Activated T-cell treated with anti-CD3 and anti-CD28 coated beads, Interleukin-2, amount 50 U/mL, for 4 hours (primary cell): ENCODE results near the gene SLC10A1. TPM values are rescaled to one million over a fixed set of nuclear protein-coding genes. Genes with fewer than 3 reads are reported as not detected.
"Not testable (repeated sequence)": the region's sequence is repeated elsewhere in the genome, so short reads cannot be mapped to it uniquely, and the experiment has no call there.

ENCODE experiments used
- ATAC-seq, 2 donors: fragments of 200-7000 bp; cut with Tn5 transposase; one replicate each; pipeline ENCODE4 v1.10.0; 2021
- DNase-seq: peaks from one replicate; pipeline ENCODE4 v3.0.0-alpha.2; 2020
- H3K27me3 Mint-ChIP-seq: one replicate; pipeline ENCODE4 v1.8.0; 2021; ENCODE audit warnings: low read depth, mixed read lengths
- H3K36me3 Mint-ChIP-seq: one replicate; pipeline ENCODE4 v1.8.0; 2022; ENCODE audit warnings: mixed read lengths; ENCODE audit not compliant: insufficient read depth
- H3K4me1 Mint-ChIP-seq: one replicate; pipeline ENCODE4 v1.8.0; 2021; ENCODE audit warnings: low read depth, mixed read lengths
- H3K4me3 Mint-ChIP-seq: one replicate; pipeline ENCODE4 v1.8.0; 2021; ENCODE audit warnings: mild to moderate bottlenecking, moderate library complexity, mixed read lengths
- H3K9me3 Mint-ChIP-seq: one replicate; pipeline ENCODE4 v1.8.0; 2021; ENCODE audit warnings: mixed read lengths
- total RNA-seq, 3 donors: library from RNA; stranded (reverse); gene quantifications; one replicate each; pipeline ENCODE4 v1.2.1, GENCODE V29; 2021

SLC10A1 gene
- total RNA-seq, 3 donors from 2014 or later, result not detected

DNA sequence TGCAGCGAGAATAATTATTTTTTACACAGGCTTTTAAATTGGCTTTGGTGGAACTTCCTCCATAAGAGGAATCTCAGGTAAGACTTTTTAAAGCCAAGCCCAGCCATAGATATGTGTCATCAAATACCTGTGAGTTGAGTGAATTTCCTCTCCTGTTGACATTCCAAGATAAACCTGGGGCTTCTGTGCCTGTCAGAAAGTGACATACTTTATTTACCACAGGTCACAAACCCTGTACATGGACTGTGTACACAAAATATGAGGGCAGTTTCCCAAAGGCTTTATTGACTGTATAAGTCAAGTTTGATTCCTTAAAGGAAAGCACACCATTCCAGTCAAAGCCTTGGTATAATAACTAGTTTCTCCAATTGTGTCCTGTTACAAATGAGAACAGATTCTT lies 56.0 kb downstream of the SLC10A1 start:
- ATAC-seq (no peak), DNase-seq (no peak)
- Mint-ChIP-seq H3K27me3 (peaks cover 4% of the 10 kb centered on the region), H3K9me3 (peaks cover 3% of the 10 kb centered on the region), H3K4me1 (peaks cover 2% of the 10 kb centered on the region), H3K36me3 (peaks cover 2% of the 10 kb centered on the region), H3K4me3 (no peak overlapping the region)

DNA sequence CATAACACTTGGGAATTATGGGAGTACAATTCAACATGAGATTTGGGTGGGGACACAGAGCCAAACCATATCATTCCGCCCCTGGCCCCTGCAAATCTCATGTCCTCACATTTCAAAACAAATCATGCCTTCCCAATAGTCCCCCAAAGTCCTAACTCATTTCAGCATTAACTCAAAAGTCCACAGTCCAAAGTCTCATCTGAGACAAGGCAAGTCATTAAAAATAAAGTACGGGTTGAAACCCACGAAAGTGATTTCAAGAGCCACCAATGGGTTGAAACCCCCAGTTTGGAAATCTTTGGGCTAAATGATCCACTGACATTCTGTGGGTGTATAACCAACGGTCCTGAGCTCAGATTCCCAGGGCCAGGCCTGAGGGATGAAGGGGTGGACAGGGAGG lies 60.6 kb downstream of the SLC10A1 start:
- not testable (repeated sequence) for H3K9me3 Mint-ChIP-seq, H3K4me3 Mint-ChIP-seq, DNase-seq, H3K27me3 Mint-ChIP-seq, ATAC-seq, H3K36me3 Mint-ChIP-seq, H3K4me1 Mint-ChIP-seq

DNA sequence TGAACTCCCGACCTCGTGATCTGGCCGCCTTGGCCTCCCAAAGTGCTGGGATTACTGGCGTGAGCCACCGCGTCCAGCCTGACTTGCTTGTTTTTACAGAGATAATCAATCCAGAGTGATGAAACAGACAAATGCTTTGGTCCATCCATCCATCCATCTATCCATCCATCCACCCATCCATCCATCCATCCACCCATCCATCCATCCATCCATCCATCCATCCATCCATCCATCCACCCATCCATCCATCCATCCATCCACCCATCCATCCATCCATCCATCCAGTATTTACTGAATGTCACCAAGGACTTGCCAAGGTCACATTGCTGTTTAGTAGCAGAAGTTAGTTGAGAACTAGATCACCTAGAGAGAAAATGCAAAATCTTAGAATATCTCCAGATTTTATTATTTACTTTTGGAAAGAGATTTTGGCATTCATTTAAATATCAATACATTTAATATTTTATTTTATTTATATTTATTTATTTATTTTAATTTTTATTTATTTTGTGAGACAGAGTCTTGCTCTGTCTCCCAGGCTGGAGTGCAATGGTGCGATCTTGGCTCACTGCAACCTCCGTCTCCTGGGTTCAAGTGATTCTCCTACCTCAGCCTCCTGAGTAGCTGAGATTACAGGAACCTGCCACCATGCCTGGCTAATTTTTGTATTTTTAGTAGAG lies 65.0 kb downstream of the SLC10A1 start:
- not testable (repeated sequence) for H3K4me3 Mint-ChIP-seq, H3K36me3 Mint-ChIP-seq, H3K9me3 Mint-ChIP-seq, DNase-seq, H3K4me1 Mint-ChIP-seq, H3K27me3 Mint-ChIP-seq, ATAC-seq

DNA sequence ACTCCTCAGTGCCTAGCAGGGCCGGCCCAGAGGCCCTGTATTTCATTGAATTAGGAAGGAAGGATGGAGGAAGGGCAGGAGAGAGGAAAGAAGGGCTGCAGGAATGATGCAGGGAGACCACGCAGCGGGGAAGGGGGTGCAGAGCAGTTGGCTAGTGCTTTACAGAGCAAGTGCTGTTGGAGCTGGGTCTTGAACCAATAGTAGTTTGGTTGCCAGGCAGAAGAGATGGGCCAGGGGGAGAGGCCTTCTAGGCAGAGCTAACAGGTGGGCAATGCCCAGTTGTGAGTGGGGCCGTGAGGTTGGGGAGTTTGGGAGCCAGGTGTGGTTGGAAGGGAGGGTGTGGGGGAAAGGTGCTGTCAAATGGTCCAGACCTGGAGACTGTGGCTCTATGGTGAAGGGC lies 69.2 kb downstream of the SLC10A1 start:
- ATAC-seq (no peak), DNase-seq (no peak)
- Mint-ChIP-seq H3K27me3 (no peaks in the 10 kb centered on the region), H3K36me3 (no peaks in the 10 kb centered on the region), H3K4me3 (no peak overlapping the region), H3K4me1 (peaks cover 17% of the 10 kb centered on the region), H3K9me3 (no peaks in the 10 kb centered on the region)

DNA sequence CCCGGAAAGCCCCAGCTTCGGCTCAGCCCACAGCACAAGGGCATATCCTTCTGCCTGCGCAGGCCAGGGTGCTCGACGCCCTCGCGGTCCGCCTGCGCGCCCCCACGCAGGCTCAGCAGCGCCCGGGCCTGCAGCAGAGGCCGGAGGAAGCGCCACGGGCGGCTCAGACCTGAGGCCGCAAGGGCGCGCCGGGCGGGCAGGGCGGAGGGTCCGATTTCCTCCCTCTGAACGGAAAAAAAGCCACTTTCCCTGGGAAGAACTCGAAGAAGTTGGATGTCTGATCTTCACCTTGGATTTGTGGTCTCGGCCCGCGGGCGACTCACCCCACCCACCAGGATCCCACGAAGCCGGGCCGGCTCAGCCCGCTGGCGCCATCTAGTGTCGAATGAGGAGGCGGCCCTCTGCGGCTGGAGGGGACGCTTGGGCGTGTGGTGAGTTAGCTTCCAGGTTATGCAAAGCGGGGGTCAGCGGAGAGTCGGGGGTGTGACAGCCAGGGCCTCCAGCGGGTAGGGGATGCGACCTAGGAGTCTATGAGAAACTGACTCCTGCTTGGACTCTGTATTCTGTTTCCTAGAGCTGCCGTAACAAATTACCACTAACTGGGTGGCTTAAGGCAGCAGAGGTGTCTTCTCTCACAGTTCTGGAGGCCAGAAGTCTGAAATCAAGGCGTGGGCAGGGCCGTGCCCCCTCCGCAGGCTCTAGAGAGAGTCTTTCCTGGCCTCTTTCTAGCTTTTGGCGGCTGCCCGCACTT lies 70.1 kb downstream of the SLC10A1 start:
- DNase-seq (peak; percentile 86), ATAC-seq (peak; percentile 91 to 93)
- Mint-ChIP-seq H3K9me3 (no peaks in the 10 kb centered on the region), H3K36me3 (no peaks in the 10 kb centered on the region), H3K4me1 (peaks cover 17% of the 10 kb centered on the region), H3K4me3 (peak overlapping the region; percentile 72), H3K27me3 (no peaks in the 10 kb centered on the region)

Other genes with a start within 250 kb of the SLC10A1 start
- gene CCDC177, start 222.4 kb downstream of the SLC10A1 start, total RNA-seq, result under 1 TPM in 1 of 3 donors, not detected in 2; 0.05 TPM
- gene SUSD6, start 185.6 kb downstream of the SLC10A1 start, total RNA-seq, result 100 to 1,000 TPM in 2 of 3 donors, 10 to 100 TPM in 1; 97.4 to 108 (median 103) TPM
- 100 to 1,000 TPM; 321 to 342 (median 325) TPM for gene SRSF5, start 30.1 kb downstream of the SLC10A1 start, total RNA-seq
- gene SMOC1, start 82.2 kb upstream of the SLC10A1 start, total RNA-seq, result under 1 TPM in 1 of 3 donors, not detected in 2; 0.30 TPM